ENCODE data around the gene APEH.

APEH gene

GRCh38 chr3:49658711-49659110, 15.4 kb upstream of the APEH start:
- no peak overlapping the region for H3K4me3 ChIP-seq (ENCODE audit: low read depth, low read length)
- TF ChIP-seq, protein P1, sequence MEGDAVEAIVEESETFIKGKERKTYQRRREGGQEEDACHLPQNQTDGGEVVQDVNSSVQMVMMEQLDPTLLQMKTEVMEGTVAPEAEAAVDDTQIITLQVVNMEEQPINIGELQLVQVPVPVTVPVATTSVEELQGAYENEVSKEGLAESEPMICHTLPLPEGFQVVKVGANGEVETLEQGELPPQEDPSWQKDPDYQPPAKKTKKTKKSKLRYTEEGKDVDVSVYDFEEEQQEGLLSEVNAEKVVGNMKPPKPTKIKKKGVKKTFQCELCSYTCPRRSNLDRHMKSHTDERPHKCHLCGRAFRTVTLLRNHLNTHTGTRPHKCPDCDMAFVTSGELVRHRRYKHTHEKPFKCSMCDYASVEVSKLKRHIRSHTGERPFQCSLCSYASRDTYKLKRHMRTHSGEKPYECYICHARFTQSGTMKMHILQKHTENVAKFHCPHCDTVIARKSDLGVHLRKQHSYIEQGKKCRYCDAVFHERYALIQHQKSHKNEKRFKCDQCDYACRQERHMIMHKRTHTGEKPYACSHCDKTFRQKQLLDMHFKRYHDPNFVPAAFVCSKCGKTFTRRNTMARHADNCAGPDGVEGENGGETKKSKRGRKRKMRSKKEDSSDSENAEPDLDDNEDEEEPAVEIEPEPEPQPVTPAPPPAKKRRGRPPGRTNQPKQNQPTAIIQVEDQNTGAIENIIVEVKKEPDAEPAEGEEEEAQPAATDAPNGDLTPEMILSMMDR (IDR thresholded peaks at IDR 0.05; ENCODE audit: control insufficient read depth, extremely low read depth, insufficient read depth) = no peak
- DNase-seq (ENCODE audit: low read depth) = no peak

- H3K4me3 ChIP-seq (ENCODE audit: low read depth, low read length) = no peak overlapping the region
- TF ChIP-seq, protein P1 (IDR thresholded peaks at IDR 0.05; ENCODE audit: control insufficient read depth, extremely low read depth, insufficient read depth) = no peak
- no peak for DNase-seq (ENCODE audit: low read depth)
Observed at GRCh38 chr3:49659756-49660155, 14.4 kb upstream of the APEH start.

GRCh38 chr3:49661281-49661680, 12.9 kb upstream of the APEH start:
- TF ChIP-seq, protein P1 (IDR thresholded peaks at IDR 0.05; ENCODE audit: control insufficient read depth, extremely low read depth, insufficient read depth) = no peak
- no peak for DNase-seq (ENCODE audit: low read depth)
- H3K4me3 ChIP-seq (ENCODE audit: low read depth, low read length) = no peak overlapping the region

- TF ChIP-seq, protein P1 (IDR thresholded peaks at IDR 0.05; ENCODE audit: control insufficient read depth, extremely low read depth, insufficient read depth) = no peak
- no peak overlapping the region for H3K4me3 ChIP-seq (ENCODE audit: low read depth, low read length)
- no peak for DNase-seq (ENCODE audit: low read depth)
Observed at GRCh38 chr3:49662021-49662420, 12.1 kb upstream of the APEH start.

- no peak for DNase-seq (ENCODE audit: low read depth)
- no peak overlapping the region for H3K4me3 ChIP-seq (ENCODE audit: low read depth, low read length)
- TF ChIP-seq, protein P1 (IDR thresholded peaks at IDR 0.05; ENCODE audit: control insufficient read depth, extremely low read depth, insufficient read depth) = no peak
Observed at GRCh38 chr3:49662720-49663413, 11.3 kb upstream of the APEH start.

GRCh38 chr3:49663831-49664230, 10.3 kb upstream of the APEH start:
- no peak overlapping the region for H3K4me3 ChIP-seq (ENCODE audit: low read depth, low read length)
- DNase-seq (ENCODE audit: low read depth) = no peak
- TF ChIP-seq, protein P1 (IDR thresholded peaks at IDR 0.05; ENCODE audit: control insufficient read depth, extremely low read depth, insufficient read depth) = no peak

DNA sequence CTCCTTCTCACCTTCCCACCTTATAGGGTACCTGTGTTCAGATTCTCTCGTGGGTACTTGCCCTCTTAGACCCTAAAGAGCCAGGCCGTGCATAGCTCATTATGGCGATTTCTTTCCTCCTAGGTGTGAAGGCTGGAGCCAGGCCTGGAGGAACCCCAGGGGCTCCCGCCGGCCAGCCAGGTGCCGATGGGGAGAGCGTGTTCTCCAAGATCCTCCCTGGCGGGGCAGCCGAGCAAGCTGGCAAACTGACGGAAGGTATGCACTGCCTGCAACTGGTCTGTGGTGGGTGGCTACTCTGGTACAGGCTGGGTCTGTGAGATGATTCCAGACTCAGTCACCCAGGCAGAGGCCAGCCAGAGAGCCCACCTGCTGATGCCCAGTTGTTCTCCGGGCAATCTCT, 9.9 kb upstream of the APEH start:
- H3K4me3 ChIP-seq (ENCODE audit: low read depth, low read length) = no peak overlapping the region
- no peak for DNase-seq (ENCODE audit: low read depth)
- TF ChIP-seq, protein P1 (IDR thresholded peaks at IDR 0.05; ENCODE audit: control insufficient read depth, extremely low read depth, insufficient read depth) = no peak

Measured in LNCaP clone FGC (cell line).